ENCODE results near the gene TMEM117.

DNA sequence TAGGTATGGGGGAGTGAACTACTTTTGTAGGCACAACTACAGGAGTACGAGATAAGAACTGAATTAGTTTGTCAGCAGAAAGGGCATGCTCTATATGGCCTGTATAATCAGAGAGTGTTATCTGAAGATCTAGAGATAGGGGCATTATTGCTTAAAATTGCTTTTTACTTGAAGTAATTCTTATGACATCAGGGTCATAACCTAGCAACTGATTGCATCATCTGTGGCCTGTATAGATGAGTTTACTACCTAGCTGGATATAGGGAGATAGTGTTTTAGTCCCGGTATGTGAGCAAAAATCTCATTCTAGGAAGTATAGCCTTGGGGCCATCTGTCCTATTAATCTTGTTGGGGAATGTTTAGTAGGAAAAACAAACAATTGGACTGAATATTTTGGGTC is 142.7 kb downstream of the TMEM117 start:
- TF ChIP-seq POLR2A (IDR thresholded peaks at IDR 0.05; ENCODE audit: low read depth, low read length) (no peak), TAF1 (IDR thresholded peaks at IDR 0.05; ENCODE audit: borderline replicate concordance, low read depth, low read length) (no peak), POLR2AphosphoS5 (IDR thresholded peaks at IDR 0.05; ENCODE audit: low read depth, low read length) (no peak)

Measured in GM12892 (cell line).